H1 (cell line): ENCODE results near the gene RGS3. TPM values are rescaled to one million over a fixed set of nuclear protein-coding genes. Genes with fewer than 3 reads are reported as not detected.

Experiments
- CTCF ChIA-PET: fragments of 300-600 bp; sonication (Branson Sonifier 250); formaldehyde crosslinking; loops from one replicate; lab custom pipeline; 2021; ENCODE audit not compliant: partially characterized antibody; lab: Charles Lee
- POLR2A ChIA-PET: fragments of 300-600 bp; sonication (Branson Sonifier 250); formaldehyde crosslinking; loops from one replicate; lab custom pipeline; 2021; ENCODE audit warnings: inconsistent platforms; ENCODE audit not compliant: partially characterized antibody; lab: Charles Lee
- DNase-seq, 2 experiments: peaks; one replicate each; pipeline versions ENCODE4 v3.0.0 to v3.0.0-alpha.2; 2010 to 2022; ENCODE audit warnings: low spot score in 2 of 2, low read depth in 1 of 2, mixed read lengths in 1 of 2
- FAIRE-seq: peaks from 2 replicates; lab custom pipeline; 2011; peaks lifted over from hg19 to GRCh38; lab: Jason Lieb, UNC
- H2AFZ ChIP-seq: 2 replicates; pipeline ENCODE4 v1.8.1; 2012; ENCODE audit warnings: low read length, inconsistent platforms
- H2AK5ac ChIP-seq: 2 replicates; pipeline ENCODE4 v1.6.1; 2013; ENCODE audit warnings: low read depth, low read length
- H2BK120ac ChIP-seq: replicated peaks from 2 replicates; pipeline ENCODE3; 2013; ENCODE audit warnings: low read depth, low read length, inconsistent platforms
- H2BK12ac ChIP-seq: 2 replicates; pipeline ENCODE4 v1.6.1; 2013; ENCODE audit warnings: low read depth, low read length
- H2BK15ac ChIP-seq: 2 replicates; pipeline ENCODE4 v1.6.1; 2013; ENCODE audit warnings: low read length
- H2BK20ac ChIP-seq: 2 replicates; pipeline ENCODE4 v1.6.1; 2013; ENCODE audit warnings: low read length
- H2BK5ac ChIP-seq: 2 replicates; pipeline ENCODE4 v1.6.1; 2013; ENCODE audit warnings: low read depth, low read length
- H3K14ac ChIP-seq: 2 replicates; pipeline ENCODE4 v1.6.1; 2013; ENCODE audit warnings: inconsistent platforms; ENCODE audit not compliant: insufficient read length
- H3K18ac ChIP-seq: 2 replicates; pipeline ENCODE4 v1.6.1; 2013; ENCODE audit warnings: low read length; ENCODE audit errors: extremely low read depth
- H3K23ac ChIP-seq: 2 replicates; pipeline ENCODE4 v1.6.1; 2013; ENCODE audit warnings: inconsistent platforms; ENCODE audit not compliant: insufficient read length
- H3K23me2 ChIP-seq: 2 replicates; pipeline ENCODE4 v1.6.1; 2013; ENCODE audit warnings: low read depth, low read length
- H3K27ac ChIP-seq: 2 replicates; pipeline ENCODE4 v1.6.1; 2011; ENCODE audit warnings: low read depth, low read length, inconsistent platforms
- H3K27me3 ChIP-seq, 4 experiments: replicated peaks in 1 of 4; 1 replicate in 1 of 4; 2 replicates in 3 of 4; pipeline versions ENCODE4 v1.6.1 to v1.8.1; 2011 to 2013; ENCODE audit warnings: low read length in 3 of 4, mild to moderate bottlenecking in 3 of 4, inconsistent platforms in 2 of 4, mixed read lengths in 2 of 4, moderate library complexity in 1 of 4; ENCODE audit not compliant: control insufficient read depth in 3 of 4, insufficient read depth in 3 of 4; ENCODE audit errors: extremely low read depth in 1 of 4
- H3K36me3 ChIP-seq, 4 experiments: 2 replicates each; pipeline versions ENCODE4 v1.6.1 to v1.8.1; 2011 to 2013; ENCODE audit warnings: mild to moderate bottlenecking in 4 of 4, low read length in 3 of 4, moderate library complexity in 2 of 4, control low read depth in 1 of 4, inconsistent platforms in 1 of 4; ENCODE audit not compliant: insufficient read depth in 4 of 4, control insufficient read depth in 2 of 4
- H3K4ac ChIP-seq: replicated peaks from 2 replicates; pipeline ENCODE3; 2013; ENCODE audit warnings: low read length, low read depth, mixed read lengths, inconsistent platforms; ENCODE audit not compliant: insufficient read length
- H3K4me1 ChIP-seq, 4 experiments: replicated peaks in 1 of 4; 1 replicate in 1 of 4; 2 replicates in 3 of 4; pipeline versions ENCODE4 v1.6.1 to v1.8.1; 2011 to 2013; ENCODE audit warnings: low read length in 3 of 4, inconsistent platforms in 2 of 4, mixed read lengths in 1 of 4; ENCODE audit not compliant: insufficient read depth in 4 of 4, control insufficient read depth in 3 of 4
- H3K4me2 ChIP-seq, 2 experiments: 2 replicates each; pipeline versions ENCODE4 v1.6.1 to v1.8.1; 2011 to 2013; ENCODE audit warnings: low read depth in 2 of 2, low read length in 2 of 2, control low read depth in 1 of 2, inconsistent platforms in 1 of 2, mild to moderate bottlenecking in 1 of 2; ENCODE audit not compliant: insufficient read depth in 1 of 2
- H3K4me3 ChIP-seq, 4 experiments: fragments of 200-600, 300-600 bp in 1 of 4; sonication (generic), shearing (Covaris generic), sonication (Bioruptor Twin) in 1 of 4; 2 replicates each; pipeline versions ENCODE4 v1.5.1 to v1.8.1; 2011 to 2016; ENCODE audit warnings: low read length in 4 of 4, low read depth in 3 of 4, control low read depth in 2 of 4, inconsistent platforms in 2 of 4, mild to moderate bottlenecking in 2 of 4, mixed read lengths in 1 of 4, moderate library complexity in 1 of 4; ENCODE audit not compliant: insufficient read depth in 2 of 4; ENCODE audit errors: extremely low read depth in 1 of 4
- H3K56ac ChIP-seq: replicated peaks from 2 replicates; pipeline ENCODE3; 2013; ENCODE audit warnings: low read depth, mild to moderate bottlenecking, mixed read lengths, low read length, inconsistent platforms; ENCODE audit not compliant: insufficient read length
- H3K79me1 ChIP-seq: 2 replicates; pipeline ENCODE4 v1.6.1; 2013; ENCODE audit warnings: low read depth, low read length, control low read depth
- H3K79me2 ChIP-seq, 2 experiments: 2 replicates each; pipeline versions ENCODE4 v1.6.1 to v1.8.1; 2012 to 2013; ENCODE audit warnings: low read length in 2 of 2, mild to moderate bottlenecking in 2 of 2, inconsistent platforms in 1 of 2; ENCODE audit not compliant: insufficient read depth in 2 of 2, control insufficient read depth in 1 of 2
- H3K9ac ChIP-seq, 4 experiments: replicated peaks in 1 of 4; 1 replicate in 1 of 4; 2 replicates in 3 of 4; pipeline versions ENCODE4 v1.6.1 to v1.8.1; 2011 to 2013; ENCODE audit warnings: low read depth in 3 of 4, low read length in 3 of 4, control low read depth in 2 of 4, mild to moderate bottlenecking in 2 of 4, moderate library complexity in 2 of 4, inconsistent platforms in 1 of 4; ENCODE audit errors: extremely low read depth in 1 of 4
- H3K9me3 ChIP-seq, 2 experiments: 2 replicates each; pipeline versions ENCODE4 v1.6.1 to v1.8.1; 2012 to 2013; ENCODE audit warnings: mild to moderate bottlenecking in 2 of 2, moderate library complexity in 2 of 2, control low read depth in 1 of 2, inconsistent platforms in 1 of 2, low read depth in 1 of 2, low read length in 1 of 2, mixed read lengths in 1 of 2; ENCODE audit not compliant: insufficient read depth in 2 of 2
- H4K20me1 ChIP-seq, 2 experiments: replicated peaks in 1 of 2; 2 replicates each; pipeline versions ENCODE3 to v1.8.1; 2011 to 2013; ENCODE audit warnings: inconsistent platforms in 2 of 2, low read length in 2 of 2, mild to moderate bottlenecking in 1 of 2; ENCODE audit not compliant: insufficient read depth in 2 of 2, control insufficient read depth in 1 of 2
- H4K5ac ChIP-seq: 2 replicates; pipeline ENCODE4 v1.6.1; 2013; ENCODE audit warnings: low read length, low read depth, mixed read lengths, inconsistent platforms; ENCODE audit not compliant: insufficient read length
- H4K8ac ChIP-seq: 2 replicates; pipeline ENCODE4 v1.8.0; 2013; ENCODE audit warnings: mild to moderate bottlenecking, moderate library complexity, low read length, inconsistent platforms; ENCODE audit not compliant: insufficient read depth; ENCODE audit errors: extremely low read depth
- H4K91ac ChIP-seq: replicated peaks from 2 replicates; pipeline ENCODE3; 2013; ENCODE audit warnings: low read length, mixed read lengths, inconsistent platforms; ENCODE audit not compliant: insufficient read length
- ATF2 ChIP-seq: IDR thresholded peaks from 2 replicates; pipeline ENCODE4 v1.6.1; 2012; ENCODE audit warnings: low read length, inconsistent platforms
- BRCA1 ChIP-seq: IDR thresholded peaks from 2 replicates; pipeline ENCODE4 v1.6.1; 2012; ENCODE audit warnings: low read depth, low read length, improper control_type of control experiment
- CBX8 ChIP-seq: fragments of 300-800, 300-1000 bp; sonication (generic); IDR thresholded peaks from 2 replicates; pipeline ENCODE4 v1.7.1; 2016; ENCODE audit warnings: low read depth, low read length, borderline replicate concordance
- CEBPB ChIP-seq: IDR thresholded peaks from 2 replicates; pipeline ENCODE4 v1.6.1; 2012; ENCODE audit warnings: low read depth, low read length
- FOSL1 ChIP-seq: IDR thresholded peaks from 2 replicates; pipeline ENCODE4 v1.6.1; 2011; ENCODE audit warnings: mild to moderate bottlenecking, low read depth, low read length, moderate library complexity; ENCODE audit not compliant: insufficient read depth
- HDAC6 ChIP-seq: IDR thresholded peaks from one replicate; pipeline ENCODE4 v1.7.1; 2012; ENCODE audit warnings: low read depth, mild to moderate bottlenecking, inconsistent platforms, low read length, moderate library complexity
- RFX5 ChIP-seq: IDR thresholded peaks from 2 replicates; pipeline ENCODE4 v1.6.1; 2011; ENCODE audit warnings: low read depth, low read length, improper control_type of control experiment, borderline replicate concordance
- SIN3A ChIP-seq, 2 experiments: IDR thresholded peaks in 1 of 2; conservative IDR thresholded peaks in 1 of 2; 2 replicates each; pipeline ENCODE4 v1.6.1; 2011 to 2012; ENCODE audit warnings: low read length in 2 of 2, improper control_type of control experiment in 1 of 2, low read depth in 1 of 2, mild to moderate bottlenecking in 1 of 2
- SUZ12 ChIP-seq: fragments of 200-600 bp; sonication (generic); IDR thresholded peaks from 2 replicates; pipeline ENCODE4 v1.6.1; 2012; ENCODE audit warnings: mild to moderate bottlenecking, inconsistent platforms, low read length, moderate library complexity, mixed read lengths
- WGBS, 2 experiments: shearing (Covaris generic) in 1 of 2; methylation state at CpG; one replicate each; pipeline versions ENCODE4 v1.1.6 to v1.1.7; 2013 to 2015; ENCODE audit warnings: low lambda C conversion rate in 2 of 2, mixed read lengths in 2 of 2, inconsistent platforms in 1 of 2, low coverage in 1 of 2, missing lambda C conversion rate in 1 of 2; ENCODE audit not compliant: insufficient replicate concordance in 2 of 2, insufficient coverage in 1 of 2, insufficient read length in 1 of 2; ENCODE audit errors: extremely low coverage in 1 of 2, missing lambda C conversion rate in 1 of 2; 5-methylcytosine and 5-hydroxymethylcytosine counted together
- polyA plus RNA-seq, 7 experiments: library from polyadenylated mRNA; depleted of rRNA in 3 of 7; stranded (reverse) in 5 of 7; unstranded in 2 of 7; fragments of >200 nt in 5 of 7; fragments of 200-250 nt in 2 of 7; gene quantifications; 1 replicate in 5 of 7; 2 replicates in 1 of 7; 4 replicates in 1 of 7; pipeline versions ENCODE4 v1.2.1 to v1.2.3, GENCODE V29; 2011 to 2013; ENCODE audit warnings: missing spikeins in 2 of 7, mixed read lengths in 2 of 7
- total RNA-seq: library from RNA; stranded (reverse); fragmentation: NEBNext Ultra II Directional; extraction: Animal tissue kit (Norgen Biotek cat#: 25700); gene quantifications from 2 replicates; pipeline ENCODE4 v1.2.1, GENCODE V29; 2021

The RGS3 gene
- total and polyA plus RNA-seq, 2 of the 8 experiments (the other 6 are each of a cell fraction or from before 2014, with no cell fraction given), result 12.6 to 18.2 TPM

- no peak overlapping the region for H3K27ac ChIP-seq
- H2AK5ac ChIP-seq, result no peak overlapping the region
- FAIRE-seq (no peak), DNase-seq (no peak)
- no peaks in the 10 kb centered on the region; a peak in 1 of 8 replicates for H3K36me3 ChIP-seq
- no peak overlapping the region for H3K23ac ChIP-seq
- H3K9ac ChIP-seq, result no peak overlapping the region
- no peak overlapping the region for H3K4me2 ChIP-seq
- H2AFZ ChIP-seq, result no peak overlapping the region
- H4K5ac ChIP-seq, result no peak overlapping the region
- WGBS, 2 experiments, result 74% methylated on average over 8 of the region's 8 CpGs; no CpG with 5 or more reads in 1 of the 2 experiments
- H3K4me1 ChIP-seq, result no peaks in the 10 kb centered on the region
- no peak overlapping the region for H4K91ac ChIP-seq
- no peak overlapping the region for H2BK20ac ChIP-seq
- no peaks in the 10 kb centered on the region for H3K27me3 ChIP-seq
- no peaks in the 10 kb centered on the region for H3K79me2 ChIP-seq
- H3K9me3 ChIP-seq, result no peaks in the 10 kb centered on the region
- no peaks in the 10 kb centered on the region for H3K79me1 ChIP-seq
- TF ChIP-seq FOSL1 (no peak), SIN3A (conservative IDR thresholded peaks at IDR 0.05 in 1 of 2, IDR thresholded peaks at IDR 0.05 in 1 of 2; ENCODE audit: low read depth in 1 of 2, low read length in 2 of 2) (no peak), CEBPB (no peak), ATF2 (no peak), CBX8 (no peak), RFX5 (no peak), BRCA1 (no peak), HDAC6 (no peak), SUZ12 (no peak)
- H4K8ac ChIP-seq, result no peak overlapping the region
- no peak overlapping the region for H3K18ac ChIP-seq
- H2BK120ac ChIP-seq, result no peak overlapping the region
- no peak overlapping the region for H2BK15ac ChIP-seq
- CTCF ChIA-PET, result interaction anchor here (0.6 to 2.5 kb wide), 5 partner anchors 11 to 239 kb away, joined by 3 to 8 read pairs (median 4); no protein-coding TSS in a partner anchor
- H3K14ac ChIP-seq, result no peak overlapping the region
- H3K4me3 ChIP-seq, result no peak overlapping the region
- H2BK12ac ChIP-seq, result no peak overlapping the region
- no peak overlapping the region for H3K4ac ChIP-seq
- no peak overlapping the region for H2BK5ac ChIP-seq
- no peaks in the 10 kb centered on the region for H4K20me1 ChIP-seq
- no peak overlapping the region for H3K56ac ChIP-seq
- no peaks in the 10 kb centered on the region for H3K23me2 ChIP-seq
- POLR2A ChIA-PET, result no interaction called here
Measured at GRCh38 chr9:113513111-113513510, 49.6 kb downstream of the RGS3 start.
